Measurements from ENCODE around the gene UCP2.

Gene UCP2

DNA sequence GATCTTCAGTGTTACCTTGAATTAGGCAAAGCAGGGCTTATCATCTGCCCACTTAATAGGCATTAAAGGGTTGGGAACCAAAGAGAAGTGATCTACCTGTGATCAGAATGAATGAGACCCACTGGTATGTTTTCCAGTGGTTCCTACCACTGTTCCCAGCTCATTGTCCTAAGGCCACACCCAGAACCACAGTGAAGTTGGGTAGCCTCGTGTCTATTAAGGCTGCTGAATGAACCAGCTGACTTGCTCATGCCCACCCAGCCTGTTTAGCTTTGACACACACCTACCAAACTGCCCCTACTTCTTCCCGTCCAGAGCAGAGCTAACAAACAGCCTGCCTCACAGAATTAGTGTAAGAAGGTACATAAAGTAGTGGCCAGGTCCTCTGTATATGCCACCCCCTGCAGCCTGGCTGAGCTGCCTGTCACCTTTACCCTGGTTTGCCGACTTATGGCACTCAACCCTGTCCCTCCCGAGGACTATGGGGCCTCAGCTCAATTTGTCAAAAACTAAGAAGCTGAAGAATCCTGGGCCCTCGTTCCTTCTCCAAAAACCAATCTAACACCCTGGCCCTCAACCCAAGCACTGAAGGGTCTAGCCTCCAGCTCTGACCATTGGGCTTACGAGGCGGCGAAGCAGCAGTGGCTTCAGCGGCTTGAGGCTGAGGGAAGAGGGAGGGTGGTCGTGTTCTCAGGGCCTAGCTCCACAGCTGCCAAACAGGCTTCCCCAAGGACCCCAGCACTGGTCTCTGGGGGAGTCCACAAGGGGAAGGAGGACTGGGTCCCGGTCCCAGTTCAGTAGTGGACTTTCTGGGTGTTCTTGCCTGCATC lies 9.8 kb downstream of the UCP2 start:
- no peak overlapping the region for H3K4me3 ChIP-seq (ENCODE audit: low read length)
- TF ChIP-seq, protein P1, sequence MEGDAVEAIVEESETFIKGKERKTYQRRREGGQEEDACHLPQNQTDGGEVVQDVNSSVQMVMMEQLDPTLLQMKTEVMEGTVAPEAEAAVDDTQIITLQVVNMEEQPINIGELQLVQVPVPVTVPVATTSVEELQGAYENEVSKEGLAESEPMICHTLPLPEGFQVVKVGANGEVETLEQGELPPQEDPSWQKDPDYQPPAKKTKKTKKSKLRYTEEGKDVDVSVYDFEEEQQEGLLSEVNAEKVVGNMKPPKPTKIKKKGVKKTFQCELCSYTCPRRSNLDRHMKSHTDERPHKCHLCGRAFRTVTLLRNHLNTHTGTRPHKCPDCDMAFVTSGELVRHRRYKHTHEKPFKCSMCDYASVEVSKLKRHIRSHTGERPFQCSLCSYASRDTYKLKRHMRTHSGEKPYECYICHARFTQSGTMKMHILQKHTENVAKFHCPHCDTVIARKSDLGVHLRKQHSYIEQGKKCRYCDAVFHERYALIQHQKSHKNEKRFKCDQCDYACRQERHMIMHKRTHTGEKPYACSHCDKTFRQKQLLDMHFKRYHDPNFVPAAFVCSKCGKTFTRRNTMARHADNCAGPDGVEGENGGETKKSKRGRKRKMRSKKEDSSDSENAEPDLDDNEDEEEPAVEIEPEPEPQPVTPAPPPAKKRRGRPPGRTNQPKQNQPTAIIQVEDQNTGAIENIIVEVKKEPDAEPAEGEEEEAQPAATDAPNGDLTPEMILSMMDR (conservative IDR thresholded peaks at IDR 0.05; ENCODE audit: low read length), result no peak
- DNase-seq (ENCODE audit: low read depth), result no peak

DNA sequence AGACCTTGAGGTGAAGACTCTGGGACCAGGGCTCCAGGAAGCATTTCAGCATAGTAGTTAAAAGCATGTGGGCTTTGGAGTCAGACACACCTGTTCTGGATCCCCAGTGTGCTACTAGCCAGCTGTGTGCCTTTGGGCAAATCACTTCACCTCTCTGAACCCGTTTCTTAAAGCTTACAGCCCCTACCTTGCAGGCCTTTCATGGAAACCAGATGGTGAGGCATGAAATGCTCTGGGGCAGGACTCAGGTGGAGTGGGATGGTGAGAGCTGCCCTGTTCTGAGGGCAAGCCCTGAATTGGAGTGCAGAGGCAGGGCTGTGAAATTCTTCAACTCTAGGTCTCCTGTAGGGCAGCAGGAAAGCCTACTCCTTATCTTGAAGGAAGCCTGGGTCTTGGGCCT lies 10.5 kb downstream of the UCP2 start:
- no peak for DNase-seq (ENCODE audit: low read depth)

GRCh38 chr11:73971175-73971719 lies 11.4 kb downstream of the UCP2 start:
- no peak overlapping the region for H3K4me3 ChIP-seq (ENCODE audit: low read length)
- TF ChIP-seq, protein P1 (conservative IDR thresholded peaks at IDR 0.05; ENCODE audit: low read length), result no peak
- no peak for DNase-seq (ENCODE audit: low read depth)

More for the DNA sequence above, 10.5 kb downstream of the UCP2 start:
- H3K4me3 ChIP-seq (ENCODE audit: low read length), result no peak overlapping the region
- TF ChIP-seq, protein P1 (conservative IDR thresholded peaks at IDR 0.05; ENCODE audit: low read length), result no peak

- no peak for DNase-seq (ENCODE audit: low read depth)
- no peak overlapping the region for H3K4me3 ChIP-seq (ENCODE audit: low read length)
- TF ChIP-seq, protein P1 (conservative IDR thresholded peaks at IDR 0.05; ENCODE audit: low read length), result no peak
Measured at GRCh38 chr11:73969991-73970800, 12.4 kb downstream of the UCP2 start.

GRCh38 chr11:73969091-73969490 lies 13.6 kb downstream of the UCP2 start:
- no peak for DNase-seq (ENCODE audit: low read depth)
- no peak overlapping the region for H3K4me3 ChIP-seq (ENCODE audit: low read length)
- TF ChIP-seq, protein P1 (conservative IDR thresholded peaks at IDR 0.05; ENCODE audit: low read length), result no peak

GRCh38 chr11:73968356-73968966 lies 14.2 kb downstream of the UCP2 start:
- DNase-seq (ENCODE audit: low read depth), result no peak
- TF ChIP-seq, protein P1 (conservative IDR thresholded peaks at IDR 0.05; ENCODE audit: low read length), result no peak
- H3K4me3 ChIP-seq (ENCODE audit: low read length), result no peak overlapping the region

Data from AG10803 (cell line).